Measurements from ENCODE around the gene TEKT3.

The TEKT3 gene

GRCh38 chr17:15341385-15341849 lies at the start of gene TEKT3:
TSS of gene TEKT3 (minus strand) at chr17:15341597. CDS start at chr17:15331585, 10,012 bp downstream.
- peak; percentile 94 for DNase-seq

- DNase-seq, result no peak
Measured at GRCh38 chr17:15388356-15389041, 47.1 kb upstream of the TEKT3 start.

GRCh38 chr17:15386083-15386482 lies 44.7 kb upstream of the TEKT3 start:
- DNase-seq, result no peak

GRCh38 chr17:15385305-15385704 lies 43.9 kb upstream of the TEKT3 start:
- DNase-seq, result no peak

- no peak for DNase-seq
Measured at GRCh38 chr17:15384142-15384787, 42.9 kb upstream of the TEKT3 start.

- DNase-seq, result no peak
Measured at GRCh38 chr17:15382914-15383313, 41.5 kb upstream of the TEKT3 start.

- DNase-seq, result no peak
Measured at GRCh38 chr17:15381707-15382106, 40.3 kb upstream of the TEKT3 start.

- DNase-seq, result no peak
Measured at GRCh38 chr17:15380446-15380845, 39.0 kb upstream of the TEKT3 start.

- no peak for DNase-seq
Measured at GRCh38 chr17:15379659-15380058, 38.3 kb upstream of the TEKT3 start.

- DNase-seq, result no peak
Measured at GRCh38 chr17:15378243-15378642, 36.8 kb upstream of the TEKT3 start.

- DNase-seq, result peak; percentile 63
Measured at GRCh38 chr17:15377616-15378015, 36.2 kb upstream of the TEKT3 start.

GRCh38 chr17:15377200-15377599 lies 35.8 kb upstream of the TEKT3 start:
- no peak for DNase-seq

GRCh38 chr17:15371376-15372130 lies 30.2 kb upstream of the TEKT3 start:
- DNase-seq, result no peak

- no peak for DNase-seq
Measured at GRCh38 chr17:15368600-15368999, 27.2 kb upstream of the TEKT3 start.

GRCh38 chr17:15366026-15366425 lies 24.6 kb upstream of the TEKT3 start:
- DNase-seq, result no peak

- DNase-seq, result no peak
Measured at GRCh38 chr17:15364615-15365014, 23.2 kb upstream of the TEKT3 start.

GRCh38 chr17:15363702-15364101 lies 22.3 kb upstream of the TEKT3 start:
- DNase-seq, result no peak

- no peak for DNase-seq
Measured at GRCh38 chr17:15361592-15361991, 20.2 kb upstream of the TEKT3 start.

- DNase-seq, result no peak
Measured at GRCh38 chr17:15361151-15361550, 19.8 kb upstream of the TEKT3 start.

- no peak for DNase-seq
Measured at GRCh38 chr17:15354256-15354655, 12.9 kb upstream of the TEKT3 start.

GRCh38 chr17:15351925-15352324 lies 10.5 kb upstream of the TEKT3 start:
- DNase-seq, result no peak

- DNase-seq, result no peak
Measured at GRCh38 chr17:15351478-15351840, 10.1 kb upstream of the TEKT3 start.

GRCh38 chr17:15350777-15351477 lies 9.5 kb upstream of the TEKT3 start:
- DNase-seq, result peak; percentile 24
